Panc1 (cell line): ENCODE measurements around the gene CENPS. TPM values are rescaled to one million over a fixed set of nuclear protein-coding genes. Genes with fewer than 3 reads are reported as not detected.

Experiments used
- ATAC-seq: fragments of 200-7000 bp; cut with Tn5 transposase; 2 replicates; pipeline ENCODE4 v1.9.1; 2020; ENCODE audit warnings: mild to moderate bottlenecking, moderate library complexity
- BruUV-seq: library from RNA; stranded (reverse); fragments of 400-500 nt; replicated peaks from 2 replicates; lab custom pipeline; 2021; lab: Mats Ljungman, UMichigan
- CTCF ChIA-PET: fragments of 300-600 bp; sonication (Branson Sonifier 250); formaldehyde crosslinking; loops from one replicate; lab custom pipeline; 2022; ENCODE audit warnings: antibody characterized with exemption; lab: Charles Lee
- POLR2A ChIA-PET: fragments of 300-600 bp; sonication (Branson Sonifier 250); formaldehyde crosslinking; loops from one replicate; lab custom pipeline; 2022; ENCODE audit warnings: antibody characterized with exemption; lab: Charles Lee
- DNase-seq: peaks from one replicate; pipeline ENCODE4 v3.0.0-alpha.2; 2010; ENCODE audit warnings: low read depth, low spot score
- H3K27ac ChIP-seq: 2 replicates; pipeline ENCODE4 v1.5.1; 2011; ENCODE audit warnings: mild to moderate bottlenecking, low read length, inconsistent platforms
- H3K27me3 ChIP-seq: fragments of 200-500 bp; sonication (Bioruptor generic); 2 replicates; pipeline ENCODE4 v1.6.0; 2014; ENCODE audit warnings: low read length, inconsistent platforms; ENCODE audit not compliant: control insufficient read depth, insufficient read depth
- H3K36me3 ChIP-seq: fragments of 200-500 bp; sonication (Bioruptor generic); 2 replicates; pipeline ENCODE4 v1.5.1; 2014; ENCODE audit warnings: inconsistent platforms, mild to moderate bottlenecking, low read length, moderate library complexity; ENCODE audit not compliant: control insufficient read depth, insufficient read depth
- H3K4me1 ChIP-seq: 2 replicates; pipeline ENCODE4 v1.5.1; 2011; ENCODE audit warnings: inconsistent platforms, mild to moderate bottlenecking, low read length, moderate library complexity; ENCODE audit not compliant: control insufficient read depth, insufficient read depth
- H3K4me3 ChIP-seq, 2 experiments: 2 replicates each; pipeline ENCODE4 v1.5.1; 2011 to 2012; ENCODE audit warnings: low read depth in 2 of 2, low read length in 2 of 2, mild to moderate bottlenecking in 2 of 2, inconsistent platforms in 1 of 2, moderate library complexity in 1 of 2
- H3K9me3 ChIP-seq: fragments of 200-500 bp; sonication (Bioruptor generic); 2 replicates; pipeline ENCODE4 v1.5.1; 2014; ENCODE audit warnings: low read depth, mild to moderate bottlenecking, inconsistent platforms, low read length, moderate library complexity; ENCODE audit not compliant: control insufficient read depth, insufficient read depth
- POLR2AphosphoS5 ChIP-seq: IDR thresholded peaks from 2 replicates; pipeline ENCODE4 v1.6.1; 2012; ENCODE audit warnings: mild to moderate bottlenecking, low read depth, low read length, moderate library complexity
- SIN3A ChIP-seq: IDR thresholded peaks from 2 replicates; pipeline ENCODE4 v1.6.1; 2012; ENCODE audit warnings: low read depth, mild to moderate bottlenecking, low read length, moderate library complexity, borderline replicate concordance; ENCODE audit not compliant: insufficient read depth
- TCF7L2 ChIP-seq: IDR thresholded peaks from 2 replicates; pipeline ENCODE4 v1.6.1; 2011; ENCODE audit warnings: mild to moderate bottlenecking, low read depth, low read length, inconsistent platforms
- in situ Hi-C: cut with HindIII; loops from 2 replicates; pipeline ENCODE4 v1.10.0; 2016; ENCODE audit warnings: low sequenced_read_pairs, low pct_unique_long_range_greater_than_20kb
- intact Hi-C: fragments of 100-400 bp; cut with micrococcal nuclease; formaldehyde crosslinking; loops from one replicate; pipeline ENCODE4 v1.10.0; 2022; ENCODE audit not compliant: unreplicated experiment
- total RNA-seq: library from RNA; stranded (reverse); gene quantifications from one replicate; pipeline ENCODE4 v1.2.1, GENCODE V29; 2021; ENCODE audit not compliant: unreplicated experiment
- TF ChIP-seq, protein P1 (sequence below): fragments of 450-650 bp; IDR thresholded peaks from 2 replicates; pipeline ENCODE4 v1.5.1; 2017; ENCODE audit warnings: mild to moderate bottlenecking
- TF ChIP-seq, protein P2 (sequence below), 2 experiments: IDR thresholded peaks; 2 replicates each; pipeline ENCODE4 v1.6.1; 2011 to 2012; ENCODE audit warnings: low read depth in 2 of 2, control low read depth in 1 of 2, low read length in 1 of 2, mild to moderate bottlenecking in 1 of 2, moderate library complexity in 1 of 2; ENCODE audit not compliant: insufficient read depth in 1 of 2

CENPS gene
- total RNA-seq, 1 experiment from 2014 or later, result 40.8 TPM

DNA sequence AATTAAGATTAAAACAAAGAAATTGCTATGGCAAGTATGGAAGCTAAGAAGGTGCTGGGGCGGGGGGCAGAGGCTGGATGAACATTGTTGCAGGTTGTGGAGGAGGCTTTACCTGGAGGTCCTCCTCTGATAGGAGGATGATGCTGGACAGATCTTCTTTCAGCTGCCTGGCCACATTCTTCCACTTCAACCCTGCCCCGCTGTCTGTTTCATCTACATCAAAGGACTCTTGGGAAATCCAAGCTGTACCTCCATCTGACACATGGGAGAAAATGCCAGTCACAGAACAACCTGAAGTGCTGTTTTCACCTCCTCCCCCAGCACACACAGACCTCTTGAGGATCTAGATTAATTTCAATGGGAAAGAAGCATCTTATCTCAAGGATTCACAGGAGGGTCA lies 36.8 kb downstream of the CENPS start:
- intact Hi-C loops, result no loop called here
- BruUV-seq, result no TSS peak
- POLR2A ChIA-PET, result no interaction called here
- in situ Hi-C loops, result no loop called here
- ATAC-seq (no peak), DNase-seq (no peak)
- TF ChIP-seq POLR2AphosphoS5, result no peak
- TF ChIP-seq TCF7L2, result no peak
- no peak for TF ChIP-seq SIN3A
- TF ChIP-seq, protein P1, sequence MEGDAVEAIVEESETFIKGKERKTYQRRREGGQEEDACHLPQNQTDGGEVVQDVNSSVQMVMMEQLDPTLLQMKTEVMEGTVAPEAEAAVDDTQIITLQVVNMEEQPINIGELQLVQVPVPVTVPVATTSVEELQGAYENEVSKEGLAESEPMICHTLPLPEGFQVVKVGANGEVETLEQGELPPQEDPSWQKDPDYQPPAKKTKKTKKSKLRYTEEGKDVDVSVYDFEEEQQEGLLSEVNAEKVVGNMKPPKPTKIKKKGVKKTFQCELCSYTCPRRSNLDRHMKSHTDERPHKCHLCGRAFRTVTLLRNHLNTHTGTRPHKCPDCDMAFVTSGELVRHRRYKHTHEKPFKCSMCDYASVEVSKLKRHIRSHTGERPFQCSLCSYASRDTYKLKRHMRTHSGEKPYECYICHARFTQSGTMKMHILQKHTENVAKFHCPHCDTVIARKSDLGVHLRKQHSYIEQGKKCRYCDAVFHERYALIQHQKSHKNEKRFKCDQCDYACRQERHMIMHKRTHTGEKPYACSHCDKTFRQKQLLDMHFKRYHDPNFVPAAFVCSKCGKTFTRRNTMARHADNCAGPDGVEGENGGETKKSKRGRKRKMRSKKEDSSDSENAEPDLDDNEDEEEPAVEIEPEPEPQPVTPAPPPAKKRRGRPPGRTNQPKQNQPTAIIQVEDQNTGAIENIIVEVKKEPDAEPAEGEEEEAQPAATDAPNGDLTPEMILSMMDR, result no peak
- TF ChIP-seq, protein P2, sequence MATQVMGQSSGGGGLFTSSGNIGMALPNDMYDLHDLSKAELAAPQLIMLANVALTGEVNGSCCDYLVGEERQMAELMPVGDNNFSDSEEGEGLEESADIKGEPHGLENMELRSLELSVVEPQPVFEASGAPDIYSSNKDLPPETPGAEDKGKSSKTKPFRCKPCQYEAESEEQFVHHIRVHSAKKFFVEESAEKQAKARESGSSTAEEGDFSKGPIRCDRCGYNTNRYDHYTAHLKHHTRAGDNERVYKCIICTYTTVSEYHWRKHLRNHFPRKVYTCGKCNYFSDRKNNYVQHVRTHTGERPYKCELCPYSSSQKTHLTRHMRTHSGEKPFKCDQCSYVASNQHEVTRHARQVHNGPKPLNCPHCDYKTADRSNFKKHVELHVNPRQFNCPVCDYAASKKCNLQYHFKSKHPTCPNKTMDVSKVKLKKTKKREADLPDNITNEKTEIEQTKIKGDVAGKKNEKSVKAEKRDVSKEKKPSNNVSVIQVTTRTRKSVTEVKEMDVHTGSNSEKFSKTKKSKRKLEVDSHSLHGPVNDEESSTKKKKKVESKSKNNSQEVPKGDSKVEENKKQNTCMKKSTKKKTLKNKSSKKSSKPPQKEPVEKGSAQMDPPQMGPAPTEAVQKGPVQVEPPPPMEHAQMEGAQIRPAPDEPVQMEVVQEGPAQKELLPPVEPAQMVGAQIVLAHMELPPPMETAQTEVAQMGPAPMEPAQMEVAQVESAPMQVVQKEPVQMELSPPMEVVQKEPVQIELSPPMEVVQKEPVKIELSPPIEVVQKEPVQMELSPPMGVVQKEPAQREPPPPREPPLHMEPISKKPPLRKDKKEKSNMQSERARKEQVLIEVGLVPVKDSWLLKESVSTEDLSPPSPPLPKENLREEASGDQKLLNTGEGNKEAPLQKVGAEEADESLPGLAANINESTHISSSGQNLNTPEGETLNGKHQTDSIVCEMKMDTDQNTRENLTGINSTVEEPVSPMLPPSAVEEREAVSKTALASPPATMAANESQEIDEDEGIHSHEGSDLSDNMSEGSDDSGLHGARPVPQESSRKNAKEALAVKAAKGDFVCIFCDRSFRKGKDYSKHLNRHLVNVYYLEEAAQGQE (IDR thresholded peaks at IDR 0.05; ENCODE audit: insufficient read depth in 1 of 2, low read depth in 2 of 2, low read length in 1 of 2), result no peak
- CTCF ChIA-PET, result no interaction called here
- H3K4me1 ChIP-seq, result peaks cover 5% of the 10 kb centered on the region; the same call in 1 of the 2 replicates
- H3K27ac ChIP-seq, result no peak overlapping the region
- H3K36me3 ChIP-seq, result peaks cover 11% of the 10 kb centered on the region
- H3K27me3 ChIP-seq, result no peaks in the 10 kb centered on the region
- no peaks in the 10 kb centered on the region for H3K9me3 ChIP-seq
- H3K4me3 ChIP-seq, result no peak overlapping the region

DNA sequence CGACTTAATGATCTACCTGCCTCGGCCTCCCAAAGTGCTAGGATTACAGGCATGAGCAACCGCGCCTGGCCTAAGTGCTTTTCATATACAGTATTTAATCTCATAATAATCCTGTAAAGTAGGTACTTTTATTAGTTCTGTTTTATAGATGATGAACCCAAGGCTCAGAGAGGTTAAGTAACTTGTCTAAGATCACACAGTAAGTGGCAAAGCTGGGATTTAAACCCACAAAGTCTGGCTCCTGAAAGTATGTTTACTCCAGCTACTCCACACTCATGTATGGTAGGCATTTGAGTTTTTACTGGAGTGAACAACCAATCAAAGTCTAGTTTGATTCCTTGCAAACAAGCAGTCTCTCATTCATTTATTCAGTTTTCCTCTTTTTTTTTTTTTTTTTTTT lies 39.8 kb downstream of the CENPS start:
- ATAC-seq (no peak), DNase-seq (no peak)
- Histone ChIP-seq H3K27me3 (no peaks in the 10 kb centered on the region), H3K4me1 (peaks cover 5% of the 10 kb centered on the region; the same call in 1 of the 2 replicates), H3K36me3 (peaks cover 7% of the 10 kb centered on the region), H3K4me3 (no peak overlapping the region), H3K27ac (no peak overlapping the region), H3K9me3 (no peaks in the 10 kb centered on the region)
- TSS peak; percentile 29 for BruUV-seq
- in situ Hi-C loops (no loop called here), intact Hi-C loops (no loop called here)
- POLR2A ChIA-PET, result no interaction called here
- TF ChIP-seq, protein P2 (IDR thresholded peaks at IDR 0.05; ENCODE audit: insufficient read depth in 1 of 2, low read depth in 2 of 2, low read length in 1 of 2), result no peak
- no peak for TF ChIP-seq TCF7L2
- TF ChIP-seq POLR2AphosphoS5, result no peak
- TF ChIP-seq, protein P1, result no peak
- TF ChIP-seq SIN3A, result no peak
- CTCF ChIA-PET, result no interaction called here
